GM18498 (cell line): Measurements from ENCODE around the gene LDLRAD4.

Source experiments
- ATAC-seq: cut with Tn5 transposase; IDR thresholded peaks from one replicate; pipeline ENCODE4 v1.9.1; 2021; ENCODE audit warnings: mild to moderate bottlenecking, moderate library complexity; ENCODE audit not compliant: unreplicated experiment

The LDLRAD4 gene

GRCh38 chr18:13302457-13303225, 84.1 kb downstream of the LDLRAD4 start:
- no peak for ATAC-seq

GRCh38 chr18:13303756-13304364, 85.3 kb downstream of the LDLRAD4 start:
- ATAC-seq: no peak

GRCh38 chr18:13305301-13305700, 86.7 kb downstream of the LDLRAD4 start:
- ATAC-seq: no peak

DNA sequence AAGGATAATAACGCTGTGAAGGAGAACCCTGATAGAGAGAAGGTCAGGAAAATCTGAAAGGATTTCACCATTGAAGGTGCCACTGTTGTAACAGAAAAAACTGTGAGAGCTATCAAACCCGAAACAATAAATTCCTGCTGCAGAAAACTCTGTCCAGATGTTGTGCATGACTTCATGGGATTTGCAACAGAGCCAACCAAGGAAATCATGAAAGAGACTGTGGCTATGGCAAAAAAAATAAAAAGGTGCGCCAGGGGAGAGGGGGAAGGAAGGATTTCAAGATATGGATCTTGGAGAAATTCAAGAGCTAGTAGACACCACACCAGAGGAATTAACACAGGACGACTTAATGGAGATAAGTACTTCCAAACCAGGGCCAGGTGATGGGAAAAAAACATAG, 88.0 kb downstream of the LDLRAD4 start:
- ATAC-seq: no peak

DNA sequence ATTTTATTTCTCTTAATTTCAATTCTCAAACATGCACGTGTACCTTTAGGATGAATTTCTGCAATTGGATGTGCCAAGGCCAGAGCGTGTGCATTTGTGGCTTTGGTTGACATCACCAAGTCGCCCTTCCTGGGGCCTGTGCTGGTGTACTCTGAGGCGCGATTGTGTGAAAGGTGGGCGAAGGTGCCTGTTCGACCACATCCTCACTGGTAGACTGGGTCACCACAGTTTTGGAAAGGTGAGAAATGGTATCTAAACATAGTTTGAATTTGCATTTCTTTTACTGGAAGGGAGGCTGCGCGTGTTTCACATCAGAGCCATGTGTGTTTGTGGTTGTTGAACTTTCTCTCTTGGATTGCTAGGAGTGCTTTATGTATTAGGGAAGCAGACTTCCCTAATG, 89.8 kb downstream of the LDLRAD4 start:
- ATAC-seq: no peak

- no peak for ATAC-seq
Measured at GRCh38 chr18:13309031-13309747, 90.6 kb downstream of the LDLRAD4 start.

GRCh38 chr18:13309748-13310670, 91.4 kb downstream of the LDLRAD4 start:
- no peak for ATAC-seq

DNA sequence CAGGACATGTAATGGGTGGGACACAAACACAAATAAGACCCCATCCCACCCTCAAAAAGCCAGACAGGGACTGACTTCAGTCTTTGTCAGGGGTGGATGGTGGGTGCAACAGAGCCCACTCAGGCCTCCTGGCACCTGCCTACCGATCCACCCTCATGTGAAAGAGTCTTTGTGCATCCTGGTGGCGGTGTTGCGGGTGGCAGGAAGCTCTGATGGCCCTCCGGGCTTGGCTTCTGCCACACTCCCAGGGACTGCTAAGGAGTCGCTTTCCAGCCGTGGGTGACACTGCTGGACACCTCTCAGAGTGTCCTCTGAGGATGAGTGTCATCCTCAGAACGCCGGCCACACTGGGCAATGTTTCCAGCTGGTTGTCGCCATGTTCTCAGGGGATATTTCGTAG, 92.6 kb downstream of the LDLRAD4 start:
- ATAC-seq: no peak

DNA sequence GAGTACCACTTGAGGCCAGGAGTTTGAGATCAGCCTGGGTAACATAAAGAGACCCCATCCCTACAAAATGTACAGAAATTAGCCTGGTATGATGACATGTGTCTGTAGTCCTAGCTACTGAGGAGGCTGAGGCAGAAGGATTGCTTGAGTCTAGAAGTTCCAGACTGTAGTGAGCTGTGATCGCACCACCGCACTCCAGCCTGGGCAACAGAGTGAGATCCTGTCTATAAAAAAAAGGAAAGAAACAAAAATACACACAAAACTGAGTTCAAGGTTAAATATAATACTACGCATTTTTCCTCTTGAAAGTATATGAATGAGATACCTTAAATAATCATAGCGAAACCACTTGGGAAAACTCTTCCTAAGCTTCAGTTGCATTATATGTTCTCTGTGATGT, 94.0 kb downstream of the LDLRAD4 start:
- ATAC-seq: no peak

GRCh38 chr18:13313006-13313686, 94.6 kb downstream of the LDLRAD4 start:
- no peak for ATAC-seq

GRCh38 chr18:13315000-13315399, 96.4 kb downstream of the LDLRAD4 start:
- no peak for ATAC-seq

GRCh38 chr18:13316063-13316462, 97.5 kb downstream of the LDLRAD4 start:
- no peak for ATAC-seq

DNA sequence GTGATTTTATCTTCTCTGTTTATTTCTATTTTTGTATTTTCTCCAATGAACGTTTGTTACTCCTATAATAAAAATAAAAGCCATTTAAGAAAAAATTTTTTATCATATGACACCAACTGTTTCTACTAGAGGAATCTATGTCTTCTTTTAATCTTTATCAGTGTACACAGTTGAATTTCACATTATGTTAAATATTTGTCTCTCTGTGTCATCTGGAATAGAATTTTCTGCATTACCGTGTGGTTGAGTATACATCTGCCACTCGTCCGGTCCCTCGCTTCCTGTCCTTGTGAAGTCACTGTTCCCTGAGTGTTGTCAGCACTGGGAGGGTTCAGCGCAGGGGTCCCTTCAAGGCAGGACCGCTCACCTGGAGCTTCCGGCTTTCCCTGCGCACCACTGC, 99.2 kb downstream of the LDLRAD4 start:
- no peak for ATAC-seq

DNA sequence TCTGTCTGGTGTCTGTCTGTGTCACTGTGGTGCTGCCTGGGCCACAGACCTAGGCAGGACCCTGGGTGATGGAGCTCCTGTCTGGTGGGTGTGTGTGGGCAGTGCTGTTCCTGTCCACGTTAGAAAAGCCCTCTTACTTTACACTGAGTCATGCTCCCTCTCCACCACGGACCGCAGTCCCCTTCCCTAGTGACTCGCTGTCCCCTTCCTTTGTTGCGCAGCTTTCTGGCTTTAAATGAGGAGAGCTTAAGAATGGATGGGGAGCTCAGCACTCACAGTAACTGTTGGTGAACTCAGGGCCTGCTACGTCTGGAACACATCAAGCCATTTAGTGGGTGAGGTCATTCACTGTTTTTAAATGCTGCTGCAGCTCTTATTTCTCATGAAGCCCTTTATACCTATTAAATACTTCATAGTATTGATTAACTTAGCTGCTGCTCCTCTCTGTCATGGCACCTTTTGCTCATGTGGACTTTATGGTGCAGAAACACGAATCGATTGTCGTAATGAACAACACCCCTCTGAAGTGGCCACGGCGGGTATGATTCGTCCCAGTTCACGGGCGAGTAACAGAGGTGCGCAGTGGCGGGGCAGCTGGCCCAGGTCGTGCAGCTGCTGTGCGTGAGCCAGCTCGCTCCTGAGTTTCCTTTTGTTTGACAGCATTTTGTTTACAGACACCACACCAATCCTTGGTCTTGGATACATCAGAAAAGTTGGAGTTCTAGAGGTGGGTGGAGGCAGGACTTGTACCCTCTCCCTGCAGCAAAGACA, 100.4 kb downstream of the LDLRAD4 start:
- ATAC-seq: no peak

DNA sequence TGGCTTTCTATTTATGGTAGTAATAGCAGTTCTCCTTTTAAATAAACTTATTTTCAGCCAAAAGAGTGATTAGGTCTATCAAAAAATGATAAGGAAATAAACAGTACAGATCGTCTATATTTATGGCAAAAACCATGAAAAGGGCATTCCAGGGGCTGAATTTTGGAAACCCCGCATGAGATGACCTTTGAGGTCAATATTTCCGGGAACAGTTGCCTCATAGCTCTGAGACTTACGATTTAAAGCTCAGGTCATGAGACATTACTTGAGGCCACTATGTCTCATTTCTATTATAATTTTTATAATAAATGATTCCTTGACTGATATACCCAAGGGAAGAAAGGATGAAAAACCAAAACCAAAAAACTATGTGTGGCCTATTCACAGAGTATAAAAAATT, 101.1 kb downstream of the LDLRAD4 start:
- no peak for ATAC-seq

GRCh38 chr18:13320096-13320495, 101.5 kb downstream of the LDLRAD4 start:
- no peak for ATAC-seq

DNA sequence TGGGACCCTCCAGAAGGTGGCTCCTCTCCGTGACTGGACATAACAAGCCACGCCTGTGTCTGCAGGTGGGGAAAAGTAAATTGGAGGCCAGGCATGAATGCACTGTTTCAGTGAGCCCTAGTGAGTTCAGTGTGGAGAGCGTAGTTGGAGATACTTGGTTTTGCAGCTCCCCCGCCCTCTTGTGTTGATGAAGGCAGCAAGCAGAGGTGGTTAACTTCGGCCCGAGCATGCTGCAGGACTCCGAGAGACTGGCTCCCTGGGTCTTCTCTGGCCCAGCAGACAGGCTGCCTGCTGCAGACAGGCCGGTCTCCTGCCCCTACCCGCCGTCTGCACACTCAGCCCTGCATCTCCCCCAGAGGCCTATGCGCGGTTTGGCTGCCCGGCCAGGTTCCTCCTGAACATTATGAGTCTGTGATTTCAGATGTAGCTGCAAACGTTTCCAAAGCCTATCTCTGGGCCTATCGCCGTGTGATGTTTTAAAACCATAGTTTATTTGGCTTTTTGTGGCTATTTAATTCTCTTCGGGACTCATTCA, 102.4 kb downstream of the LDLRAD4 start:
- no peak for ATAC-seq

GRCh38 chr18:13321923-13322322, 103.4 kb downstream of the LDLRAD4 start:
- ATAC-seq: no peak

DNA sequence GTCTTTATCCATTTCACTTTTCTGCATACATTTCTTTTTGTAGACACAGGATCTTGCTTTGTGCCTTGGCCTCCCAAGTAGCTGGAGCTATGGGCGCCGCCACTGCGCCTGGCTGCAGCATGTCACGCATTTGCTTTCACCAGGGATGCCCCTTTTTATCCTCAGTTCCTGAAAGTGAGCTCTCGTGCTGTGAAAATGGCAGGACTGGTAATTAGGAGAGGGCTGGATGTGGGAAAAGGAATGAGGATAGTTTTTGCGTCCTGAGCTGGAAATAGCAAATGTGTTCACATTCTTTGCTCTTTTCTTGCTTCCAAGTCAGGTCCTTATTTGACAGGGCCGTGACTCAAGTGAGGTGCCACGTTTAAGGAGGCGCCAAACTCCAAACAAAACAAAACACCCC, 104.6 kb downstream of the LDLRAD4 start:
- no peak for ATAC-seq
